ENCODE data around the gene ACYP2. TPM values are rescaled to one million over a fixed set of nuclear protein-coding genes. Genes with fewer than 3 reads are reported as not detected.
"Not testable (repeated sequence)": the region's sequence is repeated elsewhere in the genome, so short reads cannot be mapped to it uniquely, and the experiment has no call there.

Gene ACYP2
- total and polyA plus RNA-seq, 8 donors: 13.7 to 20.6 (median 16.2) TPM

- DNase-seq: no peak
- Histone ChIP-seq H3K4me3 (no peak overlapping the region), H3K4me1 (no peaks in the 10 kb centered on the region), H3K27ac (no peak overlapping the region), H3K27me3 (no peaks in the 10 kb centered on the region), H3K9me3 (peaks cover 0 to 11% of the 10 kb centered on the region in 2 donors), H3K36me3 (no peaks in the 10 kb centered on the region)
- ATAC-seq: no peak
- intact Hi-C loops (cut with DNase I): no loop called here
- TF ChIP-seq, protein P1, sequence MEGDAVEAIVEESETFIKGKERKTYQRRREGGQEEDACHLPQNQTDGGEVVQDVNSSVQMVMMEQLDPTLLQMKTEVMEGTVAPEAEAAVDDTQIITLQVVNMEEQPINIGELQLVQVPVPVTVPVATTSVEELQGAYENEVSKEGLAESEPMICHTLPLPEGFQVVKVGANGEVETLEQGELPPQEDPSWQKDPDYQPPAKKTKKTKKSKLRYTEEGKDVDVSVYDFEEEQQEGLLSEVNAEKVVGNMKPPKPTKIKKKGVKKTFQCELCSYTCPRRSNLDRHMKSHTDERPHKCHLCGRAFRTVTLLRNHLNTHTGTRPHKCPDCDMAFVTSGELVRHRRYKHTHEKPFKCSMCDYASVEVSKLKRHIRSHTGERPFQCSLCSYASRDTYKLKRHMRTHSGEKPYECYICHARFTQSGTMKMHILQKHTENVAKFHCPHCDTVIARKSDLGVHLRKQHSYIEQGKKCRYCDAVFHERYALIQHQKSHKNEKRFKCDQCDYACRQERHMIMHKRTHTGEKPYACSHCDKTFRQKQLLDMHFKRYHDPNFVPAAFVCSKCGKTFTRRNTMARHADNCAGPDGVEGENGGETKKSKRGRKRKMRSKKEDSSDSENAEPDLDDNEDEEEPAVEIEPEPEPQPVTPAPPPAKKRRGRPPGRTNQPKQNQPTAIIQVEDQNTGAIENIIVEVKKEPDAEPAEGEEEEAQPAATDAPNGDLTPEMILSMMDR (IDR thresholded peaks at IDR 0.05): no peak
Observed at GRCh38 chr2:54259413-54260240, 144.2 kb downstream of the ACYP2 start.

DNA sequence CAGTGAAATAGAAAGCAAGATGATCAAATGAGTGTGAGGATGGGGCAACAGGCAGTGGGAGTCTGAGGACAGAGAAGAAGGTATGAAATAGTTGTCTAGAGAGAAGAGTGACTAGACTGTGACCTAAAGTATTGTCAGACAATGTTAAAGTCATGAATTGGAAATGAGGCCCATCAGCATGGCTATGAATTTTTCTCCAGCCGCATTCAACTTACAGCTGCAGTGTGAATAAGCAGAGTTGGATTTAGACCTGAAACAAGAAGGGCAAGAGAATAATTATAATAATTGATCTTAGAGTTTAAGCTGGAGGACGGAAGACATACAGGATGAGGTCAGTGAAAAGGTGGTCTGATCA, 144.8 kb downstream of the ACYP2 start:
- intact Hi-C loops (cut with DNase I): no loop called here
- ATAC-seq: no peak
- Histone ChIP-seq H3K9me3 (peaks cover 0 to 14% of the 10 kb centered on the region in 2 donors), H3K36me3 (no peaks in the 10 kb centered on the region), H3K27ac (no peak overlapping the region), H3K4me3 (no peak overlapping the region), H3K4me1 (no peaks in the 10 kb centered on the region), H3K27me3 (no peaks in the 10 kb centered on the region)
- TF ChIP-seq, protein P1 (IDR thresholded peaks at IDR 0.05): no peak
- no peak for DNase-seq

DNA sequence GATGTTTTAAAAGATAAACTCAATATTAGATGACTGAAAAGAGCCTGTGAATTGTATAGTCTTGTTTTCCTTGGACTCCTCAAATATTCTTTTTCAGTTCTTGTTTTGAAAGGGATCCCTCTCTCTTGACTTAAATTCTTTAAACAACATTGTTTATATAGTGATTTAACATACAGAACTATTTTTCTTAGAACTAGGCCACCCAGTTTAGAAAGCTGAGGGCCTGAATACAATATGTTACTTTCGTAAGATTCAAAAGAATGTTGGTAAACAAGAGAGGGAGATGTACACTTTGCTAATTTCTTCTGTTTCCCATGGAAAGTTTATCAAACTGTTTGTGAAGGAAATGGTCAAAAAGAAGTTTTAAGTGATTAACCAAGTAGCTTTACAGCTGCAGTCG, 146.1 kb downstream of the ACYP2 start:
- DNase-seq (peak in 2 of 4 donors; percentile 18 to 21), ATAC-seq (no peak)
- TF ChIP-seq, protein P1 (IDR thresholded peaks at IDR 0.05): no peak
- Histone ChIP-seq H3K36me3 (no peaks in the 10 kb centered on the region), H3K4me1 (no peaks in the 10 kb centered on the region), H3K27ac (no peak overlapping the region), H3K4me3 (no peak overlapping the region), H3K9me3 (peaks cover 0 to 10% of the 10 kb centered on the region in 2 donors), H3K27me3 (no peaks in the 10 kb centered on the region)
- intact Hi-C loops (cut with DNase I): no loop called here

- DNase-seq (peak in 2 of 4 donors; percentile 16 to 29), ATAC-seq (no peak)
- Histone ChIP-seq H3K36me3 (no peaks in the 10 kb centered on the region), H3K4me1 (no peaks in the 10 kb centered on the region), H3K9me3 (peaks cover 0 to 10% of the 10 kb centered on the region in 2 donors), H3K4me3 (no peak overlapping the region), H3K27me3 (no peaks in the 10 kb centered on the region), H3K27ac (no peak overlapping the region)
- TF ChIP-seq, protein P1 (IDR thresholded peaks at IDR 0.05): no peak
- intact Hi-C loops (cut with DNase I): no loop called here
Observed at GRCh38 chr2:54262015-54262765, 146.8 kb downstream of the ACYP2 start.

- H3K27me3 ChIP-seq; DNase-seq; H3K27ac ChIP-seq; H3K4me1 ChIP-seq; H3K36me3 ChIP-seq; ATAC-seq; H3K4me3 ChIP-seq; intact Hi-C loops (cut with DNase I): not testable (repeated sequence)
- H3K9me3 ChIP-seq: peaks cover 0 to 10% of the 10 kb centered on the region in 2 donors
Observed at GRCh38 chr2:54265081-54265480, 149.7 kb downstream of the ACYP2 start.
